HG02571 (cell line): ENCODE measurements around the gene ZNF385D.

ENCODE experiments used
- ATAC-seq: cut with Tn5 transposase; IDR thresholded peaks from one replicate; pipeline ENCODE4 v1.9.1; 2021; ENCODE audit warnings: mild to moderate bottlenecking, moderate library complexity; ENCODE audit not compliant: unreplicated experiment

The ZNF385D gene

DNA sequence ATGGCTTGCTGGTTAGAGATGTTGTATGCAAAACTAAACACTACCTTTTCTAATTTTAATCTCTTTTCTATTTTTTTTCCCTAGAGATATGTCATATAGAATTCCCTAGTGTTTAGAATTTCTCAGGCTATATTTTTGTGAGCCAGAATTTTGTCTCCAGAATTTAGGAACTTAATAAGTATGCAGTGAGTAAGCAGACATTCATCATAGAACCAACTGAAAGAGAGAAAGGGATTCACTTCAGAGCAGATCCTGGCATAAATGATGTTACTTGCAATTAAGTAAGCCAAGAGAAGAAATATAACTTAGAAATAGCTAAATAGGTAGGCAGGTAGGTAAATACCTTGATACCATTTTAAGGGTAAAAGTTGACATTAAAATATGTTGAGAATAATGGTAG lies 288.9 kb downstream of the ZNF385D start:
- ATAC-seq: no peak

- no peak for ATAC-seq
These were observed 293.9 kb downstream of the ZNF385D start for GRCh38 chr3:21457084-21457483.

GRCh38 chr3:21449738-21450137 lies 301.3 kb downstream of the ZNF385D start:
- no peak for ATAC-seq

GRCh38 chr3:21447476-21448151 lies 303.4 kb downstream of the ZNF385D start:
- no peak for ATAC-seq

GRCh38 chr3:21446945-21447475 lies 304.0 kb downstream of the ZNF385D start:
- no peak for ATAC-seq

DNA sequence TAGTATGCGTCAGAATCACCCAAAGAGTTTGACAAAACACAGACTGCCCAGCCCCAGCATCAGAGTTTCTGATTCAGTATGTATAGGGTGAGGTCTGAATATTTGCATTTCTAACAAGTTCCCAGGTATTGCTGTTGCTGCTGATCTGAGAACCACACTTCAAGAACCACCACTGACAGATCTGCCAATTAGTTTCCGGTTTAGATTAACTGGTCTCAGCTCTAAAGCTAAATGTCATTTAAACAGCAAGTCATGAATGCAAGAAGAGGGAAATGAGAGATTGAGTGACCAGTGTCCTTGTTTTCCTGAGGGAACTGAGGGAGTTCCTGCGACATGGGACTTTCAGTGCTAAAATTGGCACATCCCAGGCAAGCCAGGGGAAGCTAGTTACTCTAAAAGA lies 305.0 kb downstream of the ZNF385D start:
- ATAC-seq: no peak

DNA sequence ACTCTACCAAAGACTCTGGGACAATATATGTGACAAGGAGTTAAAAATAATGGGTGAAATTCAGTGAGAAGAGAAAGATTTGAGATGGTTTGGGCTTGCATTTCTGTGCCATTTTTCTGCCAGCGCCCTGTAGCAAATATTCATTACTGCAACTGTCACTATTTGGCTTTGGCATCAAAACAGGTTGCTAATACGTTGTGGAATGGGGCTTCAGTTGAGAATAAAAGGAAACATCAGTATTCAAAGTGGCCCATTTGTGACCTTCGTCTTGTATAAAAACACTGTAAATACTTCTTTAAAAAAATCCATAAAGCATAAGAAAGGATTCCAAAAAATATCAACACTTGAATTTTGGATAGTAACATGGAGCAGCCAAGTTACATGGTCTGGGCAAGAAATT lies 309.2 kb downstream of the ZNF385D start:
- no peak for ATAC-seq

GRCh38 chr3:21436835-21437234 lies 314.2 kb downstream of the ZNF385D start:
- no peak for ATAC-seq

DNA sequence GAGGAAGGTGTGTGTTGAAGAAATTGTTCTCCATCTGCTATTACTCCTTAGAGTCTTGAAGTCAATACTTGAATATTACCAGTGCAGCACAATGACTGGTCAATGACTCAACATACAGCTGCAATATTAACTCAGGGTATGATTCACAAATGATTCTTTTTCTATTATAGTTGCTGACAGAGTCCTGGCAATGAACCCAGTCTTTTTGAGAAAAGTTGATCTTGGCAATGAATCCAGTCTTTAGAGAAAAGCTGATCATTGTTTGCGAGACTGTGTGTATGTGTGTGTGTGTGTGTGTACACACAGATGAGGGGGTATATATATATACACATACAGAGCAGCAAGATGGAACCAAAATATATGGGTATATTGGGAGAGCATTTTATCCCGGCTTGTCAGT lies 315.1 kb downstream of the ZNF385D start:
- ATAC-seq: no peak

- no peak for ATAC-seq
These were observed 316.7 kb downstream of the ZNF385D start for GRCh38 chr3:21434310-21434709.

- no peak for ATAC-seq
These were observed 317.3 kb downstream of the ZNF385D start for GRCh38 chr3:21433751-21434150.

GRCh38 chr3:21426920-21427319 lies 324.1 kb downstream of the ZNF385D start:
- no peak for ATAC-seq

GRCh38 chr3:21425715-21426114 lies 325.3 kb downstream of the ZNF385D start:
- ATAC-seq: no peak

DNA sequence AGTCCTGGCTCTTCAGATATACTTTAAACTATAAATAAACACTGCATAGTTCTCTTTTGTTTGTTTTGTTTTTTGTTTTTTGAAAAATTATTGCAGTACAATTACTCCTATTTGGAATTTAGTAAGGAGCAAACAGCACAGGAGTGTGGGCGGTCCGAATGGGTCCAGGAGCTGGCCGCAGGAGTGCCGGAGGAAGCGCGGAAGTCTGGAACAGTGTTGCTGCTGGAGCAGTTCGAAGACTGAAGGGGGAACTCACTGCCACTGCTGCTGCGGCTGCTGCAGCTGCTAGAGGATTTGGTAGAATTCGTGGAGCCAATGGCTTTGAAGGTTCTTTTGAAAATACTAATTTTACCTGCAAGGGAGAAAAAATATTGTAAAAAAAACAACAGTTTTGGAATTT lies 329.9 kb downstream of the ZNF385D start:
- ATAC-seq: no peak

GRCh38 chr3:21417991-21418390 lies 333.0 kb downstream of the ZNF385D start:
- ATAC-seq: no peak

DNA sequence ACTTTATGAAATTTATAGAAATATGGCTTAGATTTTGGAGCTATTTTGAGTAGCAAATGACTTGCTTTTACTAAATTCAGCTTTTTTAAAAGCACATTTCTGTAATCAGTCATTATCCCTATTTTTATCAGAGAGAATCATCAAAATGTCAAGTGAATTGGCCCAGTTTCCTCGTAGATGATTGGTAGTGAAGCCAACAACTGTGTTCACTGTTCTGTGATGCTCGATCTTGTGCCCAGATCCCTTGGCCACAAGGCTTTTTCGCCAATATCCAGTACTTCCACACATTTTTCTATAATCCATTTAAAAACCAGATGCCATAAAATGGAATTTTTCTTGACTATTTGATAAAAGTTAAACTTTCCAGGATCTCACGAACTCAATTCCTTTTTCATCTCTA lies 336.5 kb downstream of the ZNF385D start:
- ATAC-seq: no peak

DNA sequence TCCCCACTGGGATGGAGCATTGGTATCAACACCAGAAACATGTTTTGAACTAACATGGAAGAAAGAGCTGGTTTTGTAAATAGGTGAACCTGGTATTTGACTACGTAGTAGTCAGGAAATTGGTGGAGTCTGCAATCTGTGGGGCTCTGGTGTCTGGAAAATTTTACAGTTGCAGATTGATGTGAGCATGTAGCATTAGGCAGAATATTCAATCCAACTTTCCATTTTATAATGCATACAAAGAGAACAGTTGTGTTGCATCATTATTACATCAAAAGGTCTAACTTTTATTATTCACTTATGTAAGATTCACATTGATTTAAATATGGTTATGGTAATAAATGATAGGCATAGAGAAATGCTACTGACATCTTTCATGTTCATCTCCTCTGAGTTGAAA lies 340.0 kb downstream of the ZNF385D start:
- ATAC-seq: no peak

- no peak for ATAC-seq
These were observed 341.6 kb downstream of the ZNF385D start for GRCh38 chr3:21409401-21409800.

GRCh38 chr3:21407743-21408142 lies 343.3 kb downstream of the ZNF385D start:
- no peak for ATAC-seq

DNA sequence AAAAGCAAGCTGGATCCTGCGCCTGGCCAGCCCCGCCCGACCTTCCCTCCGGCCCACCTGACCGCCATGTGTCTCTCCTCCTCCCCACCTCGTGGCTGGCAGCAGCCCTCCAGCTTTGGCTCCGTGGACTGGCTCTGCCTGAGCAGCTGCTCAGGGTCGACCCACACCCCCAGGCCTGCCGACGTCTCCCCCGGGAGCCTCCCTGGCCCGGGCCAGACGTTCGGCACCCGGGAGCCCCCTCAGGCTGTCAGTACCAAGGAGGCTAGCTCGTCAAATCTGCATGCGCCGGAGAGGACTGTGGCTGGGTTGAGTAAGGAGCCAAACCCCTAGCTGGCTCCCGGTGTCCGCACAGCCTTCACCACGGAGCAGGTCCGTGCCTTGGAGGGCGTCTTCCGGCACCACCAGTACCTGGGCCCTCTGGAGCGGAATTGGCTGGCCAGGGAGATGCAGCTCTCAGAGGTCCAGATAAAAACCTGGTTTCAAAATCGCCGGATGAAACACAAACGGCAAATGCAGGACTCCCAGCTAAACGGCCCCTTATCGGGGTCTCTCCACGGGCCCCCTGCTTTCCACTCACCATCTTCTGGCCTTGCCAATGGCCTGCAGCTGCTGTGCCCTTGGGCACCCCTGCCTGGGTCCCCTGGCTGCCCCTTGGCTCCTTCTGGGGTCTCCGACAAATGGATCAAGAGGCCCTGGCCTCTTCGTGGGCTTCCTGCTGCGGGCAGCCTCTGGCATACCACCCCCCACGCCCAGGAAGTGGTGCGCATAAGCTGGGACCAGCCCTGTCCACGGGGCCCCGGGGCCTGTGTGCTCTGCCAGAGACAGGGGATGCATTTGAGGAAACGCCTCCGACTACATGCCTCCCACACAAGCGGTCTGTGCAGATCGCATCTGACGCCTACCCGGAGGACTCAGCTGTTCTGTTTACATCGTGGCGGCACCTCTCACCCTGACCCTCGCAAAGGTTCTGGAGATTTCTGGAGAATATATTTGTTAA lies 345.0 kb downstream of the ZNF385D start:
- ATAC-seq: no peak

GRCh38 chr3:21398461-21398860 lies 352.5 kb downstream of the ZNF385D start:
- ATAC-seq: no peak
